ENCODE measurements around the gene MAST4. TPM values are rescaled to one million over a fixed set of nuclear protein-coding genes. Genes with fewer than 3 reads are reported as not detected.

MAST4 gene
- total and polyA plus RNA-seq, 2 of the 8 experiments (the other 6 are each of a cell fraction or from before 2014, with no cell fraction given) = 1.5 to 2.6 TPM

- no peaks in the 10 kb centered on the region for H4K20me1 ChIP-seq (replicated peaks in 1 of 2; ENCODE audit: control insufficient read depth in 1 of 2, insufficient read depth in 2 of 2, low read length in 2 of 2)
- no peak overlapping the region for H2AFZ ChIP-seq (ENCODE audit: low read length)
- WGBS, 2 experiments (ENCODE audit: extremely low coverage in 1 of 2, insufficient coverage in 1 of 2, insufficient read length in 1 of 2, insufficient replicate concordance in 2 of 2, low coverage in 1 of 2, low lambda C conversion rate in 2 of 2, missing lambda C conversion rate in 1 of 2) = 98% methylated on average over 4 of the region's 4 CpGs; no CpG with 5 or more reads in 1 of the 2 experiments
- H3K27ac ChIP-seq (ENCODE audit: low read depth, low read length) = no peak overlapping the region
- H4K8ac ChIP-seq (ENCODE audit: extremely low read depth, insufficient read depth, low read length) = no peak overlapping the region
- H3K4me1 ChIP-seq (replicated peaks in 1 of 4; ENCODE audit: control insufficient read depth in 3 of 4, insufficient read depth in 4 of 4, low read length in 3 of 4) = peaks cover 3 to 17% (median 9%) of the 10 kb centered on the region in 4 experiments; a peak in 6 of 7 replicates
- DNase-seq (ENCODE audit: low read depth in 1 of 2, low spot score in 2 of 2) (no peak), FAIRE-seq (no peak)
- H2BK15ac ChIP-seq (ENCODE audit: low read length) = no peak overlapping the region
- no peaks in the 10 kb centered on the region for H3K79me1 ChIP-seq (ENCODE audit: low read depth, low read length)
- no peak overlapping the region for H4K91ac ChIP-seq (replicated peaks; ENCODE audit: insufficient read length, low read length)
- no peak overlapping the region for H3K23ac ChIP-seq (ENCODE audit: insufficient read length)
- no peak overlapping the region for H3K4ac ChIP-seq (replicated peaks; ENCODE audit: insufficient read length, low read depth, low read length)
- peaks cover 11% of the 10 kb centered on the region for H3K23me2 ChIP-seq (ENCODE audit: low read depth, low read length)
- no peak overlapping the region for H2BK120ac ChIP-seq (replicated peaks; ENCODE audit: low read depth, low read length)
- H2BK12ac ChIP-seq (ENCODE audit: low read depth, low read length) = no peak overlapping the region
- POLR2A ChIA-PET (ENCODE audit: partially characterized antibody) = no interaction called here
- no peak overlapping the region for H3K14ac ChIP-seq (ENCODE audit: insufficient read length)
- CTCF ChIA-PET (ENCODE audit: partially characterized antibody) = interaction anchor here (0.6 to 2.5 kb wide), 4 partner anchors 8 to 56 kb away, joined by 3 to 9 read pairs (median 3); no protein-coding TSS in a partner anchor
- H3K18ac ChIP-seq (ENCODE audit: extremely low read depth, low read length) = no peak overlapping the region
- H3K56ac ChIP-seq (replicated peaks; ENCODE audit: insufficient read length, low read depth, low read length) = no peak overlapping the region
- no peaks in the 10 kb centered on the region for H3K27me3 ChIP-seq (replicated peaks in 1 of 4; ENCODE audit: control insufficient read depth in 3 of 4, extremely low read depth in 1 of 4, insufficient read depth in 3 of 4, low read length in 3 of 4)
- no peak overlapping the region for H3K4me3 ChIP-seq (ENCODE audit: extremely low read depth in 1 of 4, insufficient read depth in 2 of 4, low read depth in 3 of 4, low read length in 4 of 4)
- H2AK5ac ChIP-seq (ENCODE audit: low read depth, low read length) = no peak overlapping the region
- no peaks in the 10 kb centered on the region for H3K36me3 ChIP-seq (ENCODE audit: control insufficient read depth in 2 of 4, insufficient read depth in 4 of 4, low read length in 3 of 4)
- no peaks in the 10 kb centered on the region for H3K9me3 ChIP-seq (ENCODE audit: insufficient read depth in 2 of 2, low read depth in 1 of 2, low read length in 1 of 2)
- no peak overlapping the region for H3K4me2 ChIP-seq (ENCODE audit: insufficient read depth in 1 of 2, low read depth in 2 of 2, low read length in 2 of 2)
- H2BK20ac ChIP-seq (ENCODE audit: low read length) = no peak overlapping the region
- no peak overlapping the region for H4K5ac ChIP-seq (ENCODE audit: insufficient read length, low read depth, low read length)
- H3K9ac ChIP-seq (replicated peaks in 1 of 4; ENCODE audit: extremely low read depth in 1 of 4, low read depth in 3 of 4, low read length in 3 of 4) = no peak overlapping the region
- H2BK5ac ChIP-seq (ENCODE audit: low read depth, low read length) = no peak overlapping the region
- H3K79me2 ChIP-seq (ENCODE audit: control insufficient read depth in 1 of 2, insufficient read depth in 2 of 2, low read length in 2 of 2) = no peaks in the 10 kb centered on the region
These were observed 228.3 kb downstream of the MAST4 start for GRCh38 chr5:66824476-66824875.

Data from H1 (cell line).